ENCODE measurements around the gene PTH1R.

DNA sequence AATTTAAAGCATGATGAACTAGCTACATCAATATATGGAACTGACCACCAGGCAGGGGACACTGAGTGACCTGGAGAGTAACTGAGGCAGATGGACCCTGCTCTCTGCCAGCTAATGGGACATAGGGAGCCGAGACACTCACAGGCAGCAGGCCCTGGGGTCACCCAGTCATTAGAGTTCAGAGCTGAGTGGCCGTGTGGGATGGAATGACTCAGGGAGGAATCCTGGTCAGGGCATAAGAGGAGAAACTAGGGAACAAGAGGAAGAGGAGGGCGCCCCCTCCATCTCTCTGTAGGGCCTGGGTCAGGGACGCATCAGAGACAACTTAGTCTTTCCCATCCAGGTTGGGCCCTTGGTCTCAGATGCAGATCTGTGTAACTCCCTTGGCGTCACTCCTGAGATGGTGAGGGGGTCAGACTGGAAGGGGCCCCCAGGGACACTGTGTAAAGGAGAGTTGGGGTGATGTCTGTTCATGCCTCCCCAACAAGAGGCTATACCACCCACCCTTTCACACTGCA, 59.3 kb downstream of the PTH1R start:
- no peak for TF ChIP-seq CHD2 (IDR thresholded peaks at IDR 0.05; ENCODE audit: borderline replicate concordance, low read depth, low read length)
- no peak for TF ChIP-seq KDM1A (IDR thresholded peaks at IDR 0.05; ENCODE audit: borderline replicate concordance)
- no peak for TF ChIP-seq JUNB (IDR thresholded peaks at IDR 0.05)
- TF ChIP-seq, protein P1, sequence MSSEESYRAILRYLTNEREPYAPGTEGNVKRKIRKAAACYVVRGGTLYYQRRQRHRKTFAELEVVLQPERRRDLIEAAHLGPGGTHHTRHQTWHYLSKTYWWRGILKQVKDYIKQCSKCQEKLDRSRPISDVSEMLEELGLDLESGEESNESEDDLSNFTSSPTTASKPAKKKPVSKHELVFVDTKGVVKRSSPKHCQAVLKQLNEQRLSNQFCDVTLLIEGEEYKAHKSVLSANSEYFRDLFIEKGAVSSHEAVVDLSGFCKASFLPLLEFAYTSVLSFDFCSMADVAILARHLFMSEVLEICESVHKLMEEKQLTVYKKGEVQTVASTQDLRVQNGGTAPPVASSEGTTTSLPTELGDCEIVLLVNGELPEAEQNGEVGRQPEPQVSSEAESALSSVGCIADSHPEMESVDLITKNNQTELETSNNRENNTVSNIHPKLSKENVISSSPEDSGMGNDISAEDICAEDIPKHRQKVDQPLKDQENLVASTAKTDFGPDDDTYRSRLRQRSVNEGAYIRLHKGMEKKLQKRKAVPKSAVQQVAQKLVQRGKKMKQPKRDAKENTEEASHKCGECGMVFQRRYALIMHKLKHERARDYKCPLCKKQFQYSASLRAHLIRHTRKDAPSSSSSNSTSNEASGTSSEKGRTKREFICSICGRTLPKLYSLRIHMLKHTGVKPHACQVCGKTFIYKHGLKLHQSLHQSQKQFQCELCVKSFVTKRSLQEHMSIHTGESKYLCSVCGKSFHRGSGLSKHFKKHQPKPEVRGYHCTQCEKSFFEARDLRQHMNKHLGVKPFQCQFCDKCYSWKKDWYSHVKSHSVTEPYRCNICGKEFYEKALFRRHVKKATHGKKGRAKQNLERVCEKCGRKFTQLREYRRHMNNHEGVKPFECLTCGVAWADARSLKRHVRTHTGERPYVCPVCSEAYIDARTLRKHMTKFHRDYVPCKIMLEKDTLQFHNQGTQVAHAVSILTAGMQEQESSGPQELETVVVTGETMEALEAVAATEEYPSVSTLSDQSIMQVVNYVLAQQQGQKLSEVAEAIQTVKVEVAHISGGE (CRISPR knock-in tag; IDR thresholded peaks at IDR 0.05): no peak
- TF ChIP-seq, protein P2, sequence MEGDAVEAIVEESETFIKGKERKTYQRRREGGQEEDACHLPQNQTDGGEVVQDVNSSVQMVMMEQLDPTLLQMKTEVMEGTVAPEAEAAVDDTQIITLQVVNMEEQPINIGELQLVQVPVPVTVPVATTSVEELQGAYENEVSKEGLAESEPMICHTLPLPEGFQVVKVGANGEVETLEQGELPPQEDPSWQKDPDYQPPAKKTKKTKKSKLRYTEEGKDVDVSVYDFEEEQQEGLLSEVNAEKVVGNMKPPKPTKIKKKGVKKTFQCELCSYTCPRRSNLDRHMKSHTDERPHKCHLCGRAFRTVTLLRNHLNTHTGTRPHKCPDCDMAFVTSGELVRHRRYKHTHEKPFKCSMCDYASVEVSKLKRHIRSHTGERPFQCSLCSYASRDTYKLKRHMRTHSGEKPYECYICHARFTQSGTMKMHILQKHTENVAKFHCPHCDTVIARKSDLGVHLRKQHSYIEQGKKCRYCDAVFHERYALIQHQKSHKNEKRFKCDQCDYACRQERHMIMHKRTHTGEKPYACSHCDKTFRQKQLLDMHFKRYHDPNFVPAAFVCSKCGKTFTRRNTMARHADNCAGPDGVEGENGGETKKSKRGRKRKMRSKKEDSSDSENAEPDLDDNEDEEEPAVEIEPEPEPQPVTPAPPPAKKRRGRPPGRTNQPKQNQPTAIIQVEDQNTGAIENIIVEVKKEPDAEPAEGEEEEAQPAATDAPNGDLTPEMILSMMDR (IDR thresholded peaks at IDR 0.05 in 2 of 3, conservative IDR thresholded peaks at IDR 0.05 in 1 of 3; ENCODE audit: control insufficient read depth in 2 of 3, extremely low read depth in 1 of 3, insufficient read depth in 1 of 3, low read depth in 3 of 3, low read length in 3 of 3): no peak
- TF ChIP-seq, protein P3, sequence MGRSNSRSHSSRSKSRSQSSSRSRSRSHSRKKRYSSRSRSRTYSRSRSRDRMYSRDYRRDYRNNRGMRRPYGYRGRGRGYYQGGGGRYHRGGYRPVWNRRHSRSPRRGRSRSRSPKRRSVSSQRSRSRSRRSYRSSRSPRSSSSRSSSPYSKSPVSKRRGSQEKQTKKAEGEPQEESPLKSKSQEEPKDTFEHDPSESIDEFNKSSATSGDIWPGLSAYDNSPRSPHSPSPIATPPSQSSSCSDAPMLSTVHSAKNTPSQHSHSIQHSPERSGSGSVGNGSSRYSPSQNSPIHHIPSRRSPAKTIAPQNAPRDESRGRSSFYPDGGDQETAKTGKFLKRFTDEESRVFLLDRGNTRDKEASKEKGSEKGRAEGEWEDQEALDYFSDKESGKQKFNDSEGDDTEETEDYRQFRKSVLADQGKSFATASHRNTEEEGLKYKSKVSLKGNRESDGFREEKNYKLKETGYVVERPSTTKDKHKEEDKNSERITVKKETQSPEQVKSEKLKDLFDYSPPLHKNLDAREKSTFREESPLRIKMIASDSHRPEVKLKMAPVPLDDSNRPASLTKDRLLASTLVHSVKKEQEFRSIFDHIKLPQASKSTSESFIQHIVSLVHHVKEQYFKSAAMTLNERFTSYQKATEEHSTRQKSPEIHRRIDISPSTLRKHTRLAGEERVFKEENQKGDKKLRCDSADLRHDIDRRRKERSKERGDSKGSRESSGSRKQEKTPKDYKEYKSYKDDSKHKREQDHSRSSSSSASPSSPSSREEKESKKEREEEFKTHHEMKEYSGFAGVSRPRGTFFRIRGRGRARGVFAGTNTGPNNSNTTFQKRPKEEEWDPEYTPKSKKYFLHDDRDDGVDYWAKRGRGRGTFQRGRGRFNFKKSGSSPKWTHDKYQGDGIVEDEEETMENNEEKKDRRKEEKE (IDR thresholded peaks at IDR 0.05): no peak
- TF ChIP-seq POLR2A (IDR thresholded peaks at IDR 0.05; ENCODE audit: low read depth, low read length): no peak; the same call in 1 of the 2 replicates
- TF ChIP-seq ESRRA (IDR thresholded peaks at IDR 0.05; ENCODE audit: low read length): no peak
- no peak for TF ChIP-seq ZSCAN29 (IDR thresholded peaks at IDR 0.05)
- TF ChIP-seq NFIC (IDR thresholded peaks at IDR 0.05; ENCODE audit: low read depth, low read length): no peak
- no peak for TF ChIP-seq POLR2AphosphoS5 (IDR thresholded peaks at IDR 0.05; ENCODE audit: low read length)
- TF ChIP-seq, protein P4, sequence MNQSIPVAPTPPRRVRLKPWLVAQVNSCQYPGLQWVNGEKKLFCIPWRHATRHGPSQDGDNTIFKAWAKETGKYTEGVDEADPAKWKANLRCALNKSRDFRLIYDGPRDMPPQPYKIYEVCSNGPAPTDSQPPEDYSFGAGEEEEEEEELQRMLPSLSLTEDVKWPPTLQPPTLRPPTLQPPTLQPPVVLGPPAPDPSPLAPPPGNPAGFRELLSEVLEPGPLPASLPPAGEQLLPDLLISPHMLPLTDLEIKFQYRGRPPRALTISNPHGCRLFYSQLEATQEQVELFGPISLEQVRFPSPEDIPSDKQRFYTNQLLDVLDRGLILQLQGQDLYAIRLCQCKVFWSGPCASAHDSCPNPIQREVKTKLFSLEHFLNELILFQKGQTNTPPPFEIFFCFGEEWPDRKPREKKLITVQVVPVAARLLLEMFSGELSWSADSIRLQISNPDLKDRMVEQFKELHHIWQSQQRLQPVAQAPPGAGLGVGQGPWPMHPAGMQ (IDR thresholded peaks at IDR 0.05; ENCODE audit: borderline replicate concordance): no peak

Measured in GM12878 (cell line).